Ishikawa (cell line): ENCODE data around the gene TMEM219.

ENCODE experiments used
- CEBPB ChIP-seq: IDR thresholded peaks from 2 replicates; pipeline ENCODE4 v1.6.1; 2012
- CREB1 ChIP-seq: IDR thresholded peaks from 2 replicates; pipeline ENCODE4 v1.6.1; 2012; ENCODE audit warnings: low read depth
- EGR1 ChIP-seq: IDR thresholded peaks from 2 replicates; pipeline ENCODE4 v1.6.1; 2012
- EP300 ChIP-seq: IDR thresholded peaks from 2 replicates; pipeline ENCODE4 v1.6.1; 2012; ENCODE audit warnings: borderline replicate concordance
- FOXM1 ChIP-seq: IDR thresholded peaks from 2 replicates; pipeline ENCODE4 v1.6.1; 2012; ENCODE audit warnings: low read depth, borderline replicate concordance
- NFIC ChIP-seq: IDR thresholded peaks from 2 replicates; pipeline ENCODE4 v1.6.1; 2012
- RAD21 ChIP-seq: IDR thresholded peaks from 2 replicates; pipeline ENCODE4 v1.6.1; 2012; ENCODE audit warnings: low read depth
- TAF1 ChIP-seq: IDR thresholded peaks from 2 replicates; pipeline ENCODE4 v1.6.1; 2012; ENCODE audit warnings: low read depth, mild to moderate bottlenecking
- TCF12 ChIP-seq: IDR thresholded peaks from 2 replicates; pipeline ENCODE4 v1.6.1; 2012; ENCODE audit warnings: low read depth
- TEAD4 ChIP-seq: IDR thresholded peaks from 2 replicates; pipeline ENCODE4 v1.6.1; 2012
- YY1 ChIP-seq: IDR thresholded peaks from 2 replicates; pipeline ENCODE4 v1.6.1; 2012; ENCODE audit warnings: low read depth
- ZBTB7A ChIP-seq: IDR thresholded peaks from 2 replicates; pipeline ENCODE4 v1.6.1; 2012; ENCODE audit warnings: low read depth
- TF ChIP-seq, protein P1 (sequence below): IDR thresholded peaks from 2 replicates; pipeline ENCODE4 v1.6.1; 2012; ENCODE audit warnings: low read depth, mild to moderate bottlenecking
- TF ChIP-seq, protein P2 (sequence below): IDR thresholded peaks from 2 replicates; pipeline ENCODE4 v1.6.1; 2012
- TF ChIP-seq, protein P3 (sequence below): IDR thresholded peaks from 2 replicates; pipeline ENCODE4 v1.6.1; 2012

Gene TMEM219

DNA sequence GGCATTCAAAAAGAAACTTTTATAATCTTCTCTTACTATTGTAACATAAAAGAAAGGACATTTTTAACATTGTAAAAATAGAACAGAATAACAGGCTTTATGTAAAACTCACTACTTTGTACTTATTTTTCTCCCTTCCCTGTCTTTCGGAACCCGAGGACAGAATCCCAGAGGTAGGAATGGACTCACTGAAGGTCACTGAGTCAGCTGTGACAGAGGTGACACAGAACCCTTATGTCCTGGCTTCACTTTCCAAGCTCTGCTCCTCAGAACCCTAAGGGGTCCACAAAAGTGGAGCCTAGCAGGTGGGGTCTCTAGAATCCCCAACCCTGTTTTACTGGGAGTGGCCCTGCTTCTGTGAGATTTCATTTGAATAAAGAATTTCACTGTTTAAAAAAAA lies 39.6 kb upstream of the TMEM219 start:
- TF ChIP-seq CEBPB (no peak), NFIC (no peak), ZBTB7A (no peak), TEAD4 (no peak), EP300 (no peak), RAD21 (no peak), YY1 (no peak), FOXM1 (no peak), TAF1 (no peak), CREB1 (no peak), EGR1 (no peak), TCF12 (no peak)
- TF ChIP-seq, protein P1, sequence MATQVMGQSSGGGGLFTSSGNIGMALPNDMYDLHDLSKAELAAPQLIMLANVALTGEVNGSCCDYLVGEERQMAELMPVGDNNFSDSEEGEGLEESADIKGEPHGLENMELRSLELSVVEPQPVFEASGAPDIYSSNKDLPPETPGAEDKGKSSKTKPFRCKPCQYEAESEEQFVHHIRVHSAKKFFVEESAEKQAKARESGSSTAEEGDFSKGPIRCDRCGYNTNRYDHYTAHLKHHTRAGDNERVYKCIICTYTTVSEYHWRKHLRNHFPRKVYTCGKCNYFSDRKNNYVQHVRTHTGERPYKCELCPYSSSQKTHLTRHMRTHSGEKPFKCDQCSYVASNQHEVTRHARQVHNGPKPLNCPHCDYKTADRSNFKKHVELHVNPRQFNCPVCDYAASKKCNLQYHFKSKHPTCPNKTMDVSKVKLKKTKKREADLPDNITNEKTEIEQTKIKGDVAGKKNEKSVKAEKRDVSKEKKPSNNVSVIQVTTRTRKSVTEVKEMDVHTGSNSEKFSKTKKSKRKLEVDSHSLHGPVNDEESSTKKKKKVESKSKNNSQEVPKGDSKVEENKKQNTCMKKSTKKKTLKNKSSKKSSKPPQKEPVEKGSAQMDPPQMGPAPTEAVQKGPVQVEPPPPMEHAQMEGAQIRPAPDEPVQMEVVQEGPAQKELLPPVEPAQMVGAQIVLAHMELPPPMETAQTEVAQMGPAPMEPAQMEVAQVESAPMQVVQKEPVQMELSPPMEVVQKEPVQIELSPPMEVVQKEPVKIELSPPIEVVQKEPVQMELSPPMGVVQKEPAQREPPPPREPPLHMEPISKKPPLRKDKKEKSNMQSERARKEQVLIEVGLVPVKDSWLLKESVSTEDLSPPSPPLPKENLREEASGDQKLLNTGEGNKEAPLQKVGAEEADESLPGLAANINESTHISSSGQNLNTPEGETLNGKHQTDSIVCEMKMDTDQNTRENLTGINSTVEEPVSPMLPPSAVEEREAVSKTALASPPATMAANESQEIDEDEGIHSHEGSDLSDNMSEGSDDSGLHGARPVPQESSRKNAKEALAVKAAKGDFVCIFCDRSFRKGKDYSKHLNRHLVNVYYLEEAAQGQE = no peak
- TF ChIP-seq, protein P2, sequence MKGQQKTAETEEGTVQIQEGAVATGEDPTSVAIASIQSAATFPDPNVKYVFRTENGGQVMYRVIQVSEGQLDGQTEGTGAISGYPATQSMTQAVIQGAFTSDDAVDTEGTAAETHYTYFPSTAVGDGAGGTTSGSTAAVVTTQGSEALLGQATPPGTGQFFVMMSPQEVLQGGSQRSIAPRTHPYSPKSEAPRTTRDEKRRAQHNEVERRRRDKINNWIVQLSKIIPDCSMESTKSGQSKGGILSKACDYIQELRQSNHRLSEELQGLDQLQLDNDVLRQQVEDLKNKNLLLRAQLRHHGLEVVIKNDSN = no peak
- TF ChIP-seq, protein P3, sequence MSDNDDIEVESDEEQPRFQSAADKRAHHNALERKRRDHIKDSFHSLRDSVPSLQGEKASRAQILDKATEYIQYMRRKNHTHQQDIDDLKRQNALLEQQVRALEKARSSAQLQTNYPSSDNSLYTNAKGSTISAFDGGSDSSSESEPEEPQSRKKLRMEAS = no peak

DNA sequence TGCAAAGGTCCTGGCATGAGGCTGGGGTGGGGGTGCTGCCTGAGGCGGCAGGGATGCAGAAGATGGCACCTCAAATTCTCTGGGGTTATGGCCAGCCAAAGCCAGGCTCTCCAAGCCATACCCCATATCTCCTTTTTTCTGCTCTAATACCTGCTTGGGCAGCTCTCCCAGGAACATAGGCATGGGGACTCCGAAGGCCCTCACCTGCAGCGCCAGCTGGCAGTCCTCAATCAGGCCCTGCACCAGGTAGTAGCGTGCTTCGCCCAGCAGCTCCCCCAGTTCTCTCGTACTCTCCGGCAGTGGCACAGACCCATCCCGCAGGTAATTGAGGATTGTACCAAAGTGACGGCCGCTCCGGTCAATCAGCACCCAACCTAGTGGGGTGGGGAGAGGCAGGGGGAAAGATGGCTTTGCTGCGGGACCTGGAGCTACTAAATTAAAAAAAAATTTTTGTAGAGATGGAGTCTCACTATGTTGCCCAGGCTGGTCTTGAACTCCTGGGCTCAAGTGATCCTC lies 38.8 kb upstream of the TMEM219 start:
- TF ChIP-seq, protein P3 = no peak
- TF ChIP-seq TEAD4 (no peak), EP300 (no peak), FOXM1 (no peak), NFIC (no peak), ZBTB7A (no peak)
- TF ChIP-seq, protein P1 = no peak

DNA sequence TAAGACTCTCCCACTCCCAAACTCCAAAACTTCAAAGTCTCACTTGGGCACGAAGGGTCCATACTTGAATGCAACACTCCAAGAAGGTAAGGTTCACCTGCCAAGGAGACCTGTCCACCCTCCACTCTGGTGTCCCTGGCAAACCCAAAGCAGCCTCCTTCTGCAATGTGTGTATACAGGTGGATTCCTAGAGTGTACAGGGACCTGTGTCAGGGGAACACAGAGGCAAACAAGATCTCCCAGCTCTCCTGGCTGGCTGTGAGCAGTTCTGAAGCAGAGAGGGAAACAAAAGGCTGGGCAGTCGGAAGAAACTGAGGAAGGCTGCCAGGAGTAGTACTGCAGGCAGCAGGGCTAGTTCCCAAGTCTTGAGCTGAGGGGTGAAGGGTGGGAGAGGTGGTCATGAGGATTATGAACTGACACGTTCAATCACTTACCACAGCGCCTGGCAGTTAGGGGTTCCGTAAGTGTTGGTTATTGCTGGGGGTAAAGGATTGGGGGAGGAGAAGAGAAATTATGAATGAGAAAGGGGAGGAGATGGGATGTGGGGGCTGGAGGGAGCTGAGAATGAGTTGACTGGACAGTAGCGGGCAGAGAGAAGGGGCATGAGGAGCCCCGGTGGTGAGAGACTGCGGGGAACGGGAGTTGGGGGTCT lies 36.6 kb upstream of the TMEM219 start:
- TF ChIP-seq CEBPB = no peak
- no peak for TF ChIP-seq TEAD4
- no peak for TF ChIP-seq EGR1
- TF ChIP-seq, protein P3 = no peak
- no peak for TF ChIP-seq TCF12
- TF ChIP-seq FOXM1 = no peak

DNA sequence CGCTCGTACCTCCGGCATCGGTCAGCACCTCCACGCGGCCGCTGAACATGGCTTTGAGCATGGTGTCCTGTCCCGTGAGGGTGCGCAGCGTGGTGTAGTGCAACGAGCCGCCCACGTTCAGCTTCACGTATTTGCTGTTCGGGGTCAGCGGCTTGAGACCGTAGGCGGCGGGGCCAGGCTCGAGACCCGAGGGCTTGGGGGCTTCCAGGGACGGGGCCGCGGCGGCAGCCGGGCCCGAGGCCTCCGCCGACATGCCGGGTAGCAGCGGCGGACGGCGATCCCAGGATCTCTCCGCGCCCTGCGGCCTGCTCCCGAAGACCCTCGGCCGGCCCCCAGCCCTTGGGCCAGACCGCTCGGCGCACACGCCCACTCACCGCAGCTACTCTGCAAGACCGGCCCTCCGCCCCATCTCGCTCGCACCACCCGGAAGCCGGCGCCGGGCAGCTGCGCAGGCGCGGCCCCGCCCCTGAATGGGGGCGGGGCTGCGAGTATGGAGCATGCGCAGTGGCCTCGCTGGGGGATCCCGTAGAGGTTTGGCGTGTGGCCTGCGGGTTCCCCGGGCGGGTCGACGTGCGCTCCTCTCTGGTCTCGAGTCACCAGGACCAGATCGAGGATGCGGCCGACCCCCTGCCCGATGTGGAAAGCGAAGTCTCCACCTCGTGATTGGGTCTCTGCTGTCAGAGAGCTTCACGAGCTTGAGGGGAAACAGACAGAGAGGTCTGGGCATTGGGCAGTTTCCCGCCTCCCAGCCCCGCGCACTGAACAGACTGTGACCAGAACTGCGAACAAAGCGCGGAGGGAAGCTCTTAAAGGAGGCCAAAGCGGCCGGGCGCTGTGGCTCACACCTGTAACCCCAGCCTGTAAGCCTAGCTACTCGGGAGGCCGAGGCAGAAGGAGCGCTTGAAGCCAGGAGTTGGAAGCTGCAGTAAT lies 35.8 kb upstream of the TMEM219 start, which contains the start of gene KCTD13:
Gene KCTD13 (minus strand): TSS at position 446 of the 930 bp plus-strand sequence. CDS start 193 bp downstream, at position 253.
- TF ChIP-seq EGR1 (peak; percentile 86), YY1 (no peak), TCF12 (peak; percentile 33; the same call in 1 of the 2 replicates), TEAD4 (no peak), ZBTB7A (peak; percentile 95), CEBPB (no peak), NFIC (peak; percentile 52), FOXM1 (no peak), TAF1 (peak; percentile 88; the same call in 1 of the 2 replicates)
- TF ChIP-seq, protein P2 = no peak; the same call in 1 of the 2 replicates
- TF ChIP-seq, protein P3 = peak; percentile 77
- TF ChIP-seq, protein P1 = no peak
